HG03139 (cell line): ENCODE data around the gene WNT16.

Experiments used
- ATAC-seq: cut with Tn5 transposase; IDR thresholded peaks from one replicate; pipeline ENCODE4 v1.9.1; 2021; ENCODE audit not compliant: unreplicated experiment

The WNT16 gene

DNA sequence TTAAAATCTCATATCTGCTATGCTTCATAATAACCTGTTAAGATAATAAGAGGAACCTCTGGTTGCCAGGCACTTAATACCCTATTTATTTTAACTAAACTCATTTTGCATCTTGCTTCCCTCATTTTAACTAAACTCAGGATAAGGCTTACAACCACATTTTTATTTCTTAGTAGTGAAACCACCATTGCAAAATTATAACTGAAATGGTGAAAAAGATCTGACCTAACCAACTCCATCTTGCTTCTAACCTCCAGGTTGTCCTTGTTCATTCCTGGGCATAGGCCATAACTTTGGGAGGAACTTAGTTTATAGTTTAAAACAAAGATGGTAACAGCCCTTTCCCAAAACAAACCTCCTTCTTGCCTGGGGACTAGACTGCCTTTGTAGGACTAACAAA is 61.3 kb downstream of the WNT16 start:
- ATAC-seq, result no peak

DNA sequence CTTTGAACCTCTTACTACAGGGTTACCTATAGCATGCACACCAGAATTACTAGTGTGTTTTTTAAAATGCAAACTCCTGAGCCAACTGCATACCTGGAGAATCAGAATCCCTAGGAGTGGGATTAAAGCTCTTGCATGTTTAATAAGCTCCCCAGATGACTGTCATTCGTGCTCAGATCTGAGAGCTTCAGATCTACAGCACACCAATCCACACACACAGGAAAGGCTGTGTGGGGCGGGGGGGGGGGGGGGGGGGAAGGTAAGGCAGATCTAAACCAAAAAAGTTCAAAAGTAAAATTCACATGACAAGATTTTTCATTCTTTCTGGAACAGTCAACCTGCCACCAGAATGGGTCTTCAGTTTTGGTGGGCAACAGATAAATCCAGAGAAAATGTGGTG is 61.8 kb downstream of the WNT16 start:
- no peak for ATAC-seq
